ENCODE results near the gene SLC13A1.

The SLC13A1 gene

DNA sequence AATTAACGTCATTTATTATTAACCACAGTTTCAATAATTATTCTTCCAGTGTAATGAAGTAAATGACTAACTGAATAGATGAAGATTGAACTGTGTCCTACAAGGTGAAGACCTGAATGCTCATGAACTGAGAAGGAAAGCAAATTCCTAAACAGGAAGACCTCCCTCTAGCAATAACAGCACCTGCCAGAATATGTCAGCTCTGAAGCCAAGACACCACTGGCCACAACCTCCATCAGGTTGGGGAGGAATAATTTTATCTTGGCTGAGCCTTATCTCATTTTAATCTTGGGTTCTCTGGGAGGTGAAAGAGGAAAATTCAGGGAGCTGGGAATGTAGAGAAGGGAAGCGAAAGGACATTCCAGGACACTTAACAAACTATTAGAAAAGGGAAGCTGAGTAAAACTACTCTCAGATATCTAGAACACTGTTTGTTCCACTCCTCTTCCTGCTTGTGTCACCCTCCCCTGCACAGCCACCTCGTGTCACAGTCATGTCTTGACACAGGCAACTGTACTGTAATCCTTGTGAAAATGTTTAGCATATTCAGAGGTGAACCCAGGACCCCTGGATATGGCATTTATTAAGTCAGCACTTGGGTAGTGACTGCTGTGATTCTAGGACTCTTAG, 4.6 kb upstream of the SLC13A1 start:
- no peak for TF ChIP-seq CTCF (IDR thresholded peaks at IDR 0.05; ENCODE audit: insufficient read depth, low read length, poor library complexity, severe bottlenecking)
- H3K36me3 ChIP-seq (ENCODE audit: control insufficient read depth, insufficient read depth, low read length), result no peaks in the 10 kb centered on the region
- no peak overlapping the region for H3K4me3 ChIP-seq (replicated peaks; ENCODE audit: low read depth, low read length)
- H3K27me3 ChIP-seq (replicated peaks; ENCODE audit: control insufficient read depth, insufficient read depth, low read length), result no peaks in the 10 kb centered on the region
- no peak for DNase-seq (ENCODE audit: extremely low read depth, insufficient read length)

GRCh38 chr7:123201901-123202300, 2.1 kb upstream of the SLC13A1 start:
- DNase-seq (ENCODE audit: extremely low read depth, insufficient read length), result no peak
- TF ChIP-seq CTCF (IDR thresholded peaks at IDR 0.05; ENCODE audit: insufficient read depth, low read length, poor library complexity, severe bottlenecking), result no peak
- H3K27me3 ChIP-seq (replicated peaks; ENCODE audit: control insufficient read depth, insufficient read depth, low read length), result no peaks in the 10 kb centered on the region
- H3K4me3 ChIP-seq (replicated peaks; ENCODE audit: low read depth, low read length), result no peak overlapping the region
- H3K36me3 ChIP-seq (ENCODE audit: control insufficient read depth, insufficient read depth, low read length), result no peaks in the 10 kb centered on the region

GRCh38 chr7:123198668-123199652, 809 bp downstream of the SLC13A1 start:
- TF ChIP-seq CTCF (IDR thresholded peaks at IDR 0.05; ENCODE audit: insufficient read depth, low read length, poor library complexity, severe bottlenecking), result no peak
- H3K4me3 ChIP-seq (replicated peaks; ENCODE audit: low read depth, low read length), result no peak overlapping the region
- H3K36me3 ChIP-seq (ENCODE audit: control insufficient read depth, insufficient read depth, low read length), result no peaks in the 10 kb centered on the region
- no peak for DNase-seq (ENCODE audit: extremely low read depth, insufficient read length)
- H3K27me3 ChIP-seq (replicated peaks; ENCODE audit: control insufficient read depth, insufficient read depth, low read length), result no peaks in the 10 kb centered on the region

GRCh38 chr7:123198111-123198510, 1.7 kb downstream of the SLC13A1 start:
- no peak for TF ChIP-seq CTCF (IDR thresholded peaks at IDR 0.05; ENCODE audit: insufficient read depth, low read length, poor library complexity, severe bottlenecking)
- DNase-seq (ENCODE audit: extremely low read depth, insufficient read length), result no peak
- no peaks in the 10 kb centered on the region for H3K36me3 ChIP-seq (ENCODE audit: control insufficient read depth, insufficient read depth, low read length)

DNA sequence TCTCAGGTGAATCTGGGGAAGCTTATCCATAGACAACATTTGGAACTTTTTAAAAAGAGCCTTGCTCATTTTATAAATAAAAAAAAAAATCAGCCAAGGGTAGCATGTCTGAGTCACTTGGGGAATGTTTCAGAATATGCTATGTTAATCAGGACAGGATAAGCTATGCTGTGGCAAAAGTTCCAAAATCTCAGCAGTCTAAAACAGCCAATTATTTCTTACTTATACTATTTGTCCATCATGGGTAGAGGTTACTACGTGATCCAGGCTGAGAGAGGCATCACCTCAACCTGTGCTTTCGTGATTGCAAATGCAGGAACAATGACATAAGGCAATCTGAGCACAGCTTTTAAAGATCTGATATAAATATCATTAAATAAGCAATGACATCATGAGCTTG, 6.5 kb downstream of the SLC13A1 start:
- no peak for TF ChIP-seq CTCF (IDR thresholded peaks at IDR 0.05; ENCODE audit: insufficient read depth, low read length, poor library complexity, severe bottlenecking)
- no peaks in the 10 kb centered on the region for H3K27me3 ChIP-seq (replicated peaks; ENCODE audit: control insufficient read depth, insufficient read depth, low read length)
- no peak overlapping the region for H3K4me3 ChIP-seq (replicated peaks; ENCODE audit: low read depth, low read length)
- H3K36me3 ChIP-seq (ENCODE audit: control insufficient read depth, insufficient read depth, low read length), result no peaks in the 10 kb centered on the region
- no peak for DNase-seq (ENCODE audit: extremely low read depth, insufficient read length)

More at GRCh38 chr7:123198111-123198510, 1.7 kb downstream of the SLC13A1 start:
- Histone ChIP-seq H3K27me3 (replicated peaks; ENCODE audit: control insufficient read depth, insufficient read depth, low read length) (no peaks in the 10 kb centered on the region), H3K4me3 (replicated peaks; ENCODE audit: low read depth, low read length) (no peak overlapping the region)

Data from GM06990 (cell line).